ENCODE data around the gene GFRA1.

GFRA1 gene

GRCh38 chr10:116269619-116270018, 3.4 kb downstream of the GFRA1 start:
- no peaks in the 10 kb centered on the region for H3K79me2 ChIP-seq
- H2AFZ ChIP-seq, result no peak overlapping the region
- H3K4me3 ChIP-seq (ENCODE audit: low read depth, low read length), result no peak overlapping the region
- no peak overlapping the region for H3K4me2 ChIP-seq (ENCODE audit: low read length)
- no peaks in the 10 kb centered on the region for H3K36me3 ChIP-seq (ENCODE audit: control insufficient read depth, insufficient read depth, low read length)
- no peak overlapping the region for H3K27ac ChIP-seq
- peaks cover 2% of the 10 kb centered on the region for H3K4me1 ChIP-seq
- no peaks in the 10 kb centered on the region for H3K9me3 ChIP-seq (ENCODE audit: control insufficient read depth, low read length)
- no peak for TF ChIP-seq CTCF (IDR thresholded peaks at IDR 0.05)
- no peak overlapping the region for H3K9ac ChIP-seq
- no peaks in the 10 kb centered on the region for H3K27me3 ChIP-seq (ENCODE audit: control insufficient read depth, insufficient read depth, low read length)

- H3K36me3 ChIP-seq (ENCODE audit: control insufficient read depth, insufficient read depth, low read length), result no peaks in the 10 kb centered on the region
- no peak overlapping the region for H3K4me2 ChIP-seq (ENCODE audit: low read length)
- no peak overlapping the region for H2AFZ ChIP-seq
- H3K27ac ChIP-seq, result no peak overlapping the region
- TF ChIP-seq CTCF (IDR thresholded peaks at IDR 0.05), result no peak
- no peak overlapping the region for H3K9ac ChIP-seq
- no peaks in the 10 kb centered on the region for H3K27me3 ChIP-seq (ENCODE audit: control insufficient read depth, insufficient read depth, low read length)
- H3K4me1 ChIP-seq, result no peaks in the 10 kb centered on the region
- no peaks in the 10 kb centered on the region for H3K9me3 ChIP-seq (ENCODE audit: control insufficient read depth, low read length)
- no peak overlapping the region for H3K4me3 ChIP-seq (ENCODE audit: low read depth, low read length)
- no peaks in the 10 kb centered on the region for H3K79me2 ChIP-seq
Measured at GRCh38 chr10:116268976-116269375, 4.0 kb downstream of the GFRA1 start.

DNA sequence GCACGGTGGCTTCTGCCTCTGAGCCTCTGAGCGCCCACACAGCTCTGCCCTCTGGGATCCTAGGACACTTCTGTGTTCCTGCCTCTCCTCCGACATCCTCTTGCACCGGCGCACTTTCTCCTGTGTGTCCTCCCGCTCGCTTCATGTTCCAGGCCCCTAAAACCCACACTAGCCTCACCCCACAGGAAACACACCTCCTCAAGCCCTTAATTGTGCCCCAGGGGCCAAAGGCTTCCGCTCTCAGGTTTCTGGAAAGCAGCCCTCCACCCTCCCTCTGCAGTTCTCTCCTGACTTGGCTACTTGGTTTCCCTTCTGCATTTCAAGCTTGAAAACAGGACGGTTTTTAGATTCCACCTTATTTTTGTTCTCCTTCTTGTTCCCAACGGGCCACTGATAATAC, 7.3 kb downstream of the GFRA1 start:
- Histone ChIP-seq H3K4me1 (no peaks in the 10 kb centered on the region), H3K4me3 (ENCODE audit: low read depth, low read length) (no peak overlapping the region), H3K27ac (no peak overlapping the region), H3K9me3 (ENCODE audit: control insufficient read depth, low read length) (no peaks in the 10 kb centered on the region), H3K79me2 (no peaks in the 10 kb centered on the region), H3K9ac (no peak overlapping the region), H3K36me3 (ENCODE audit: control insufficient read depth, insufficient read depth, low read length) (no peaks in the 10 kb centered on the region), H2AFZ (no peak overlapping the region), H3K4me2 (ENCODE audit: low read length) (no peak overlapping the region), H3K27me3 (ENCODE audit: control insufficient read depth, insufficient read depth, low read length) (no peaks in the 10 kb centered on the region)
- no peak for TF ChIP-seq CTCF (IDR thresholded peaks at IDR 0.05)

DNA sequence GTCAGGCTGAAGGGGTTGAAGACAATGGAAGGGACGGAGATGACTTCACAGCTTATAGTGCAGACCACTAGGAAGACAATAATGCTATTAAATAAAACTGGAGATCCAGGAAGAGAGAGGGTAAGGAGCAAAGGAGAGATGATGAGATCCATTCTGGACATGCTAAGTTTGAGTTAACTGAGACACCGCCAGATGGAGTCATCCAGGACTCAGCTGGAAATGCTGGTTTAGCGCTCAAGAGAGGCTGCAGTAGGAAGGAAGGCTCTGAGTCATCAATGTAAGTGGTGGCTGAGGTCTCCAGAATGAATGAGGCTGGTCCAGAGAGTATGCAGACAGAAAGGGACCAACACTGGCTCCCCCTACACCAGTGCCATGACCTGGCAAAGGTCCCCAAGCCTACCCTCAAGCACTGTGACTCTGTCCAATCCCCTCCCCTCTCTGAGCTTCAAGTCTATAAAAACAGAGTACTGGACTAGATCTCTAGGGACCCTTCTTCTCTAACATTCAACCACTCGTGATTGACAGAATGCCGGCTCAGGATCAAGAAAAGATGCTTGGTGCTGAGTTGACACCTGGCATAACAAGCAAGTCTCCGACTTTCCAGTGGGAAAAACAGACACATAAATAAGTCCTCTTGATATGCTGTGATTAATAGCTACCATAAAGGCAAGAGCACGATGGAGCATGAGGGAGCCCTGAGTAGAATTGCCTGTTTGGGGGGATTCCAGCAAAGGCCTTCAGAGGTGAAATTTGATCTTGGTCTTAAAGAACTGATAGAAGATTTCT, 8.9 kb downstream of the GFRA1 start:
- H3K27ac ChIP-seq, result no peak overlapping the region
- no peak for TF ChIP-seq CTCF (IDR thresholded peaks at IDR 0.05)
- no peak overlapping the region for H3K4me3 ChIP-seq (ENCODE audit: low read depth, low read length)
- H3K4me2 ChIP-seq (ENCODE audit: low read length), result no peak overlapping the region
- no peaks in the 10 kb centered on the region for H3K4me1 ChIP-seq
- no peak overlapping the region for H3K9ac ChIP-seq
- H3K27me3 ChIP-seq (ENCODE audit: control insufficient read depth, insufficient read depth, low read length), result no peaks in the 10 kb centered on the region
- no peaks in the 10 kb centered on the region for H3K36me3 ChIP-seq (ENCODE audit: control insufficient read depth, insufficient read depth, low read length)
- no peaks in the 10 kb centered on the region for H3K79me2 ChIP-seq
- no peak overlapping the region for H2AFZ ChIP-seq
- H3K9me3 ChIP-seq (ENCODE audit: control insufficient read depth, low read length), result no peaks in the 10 kb centered on the region

DNA sequence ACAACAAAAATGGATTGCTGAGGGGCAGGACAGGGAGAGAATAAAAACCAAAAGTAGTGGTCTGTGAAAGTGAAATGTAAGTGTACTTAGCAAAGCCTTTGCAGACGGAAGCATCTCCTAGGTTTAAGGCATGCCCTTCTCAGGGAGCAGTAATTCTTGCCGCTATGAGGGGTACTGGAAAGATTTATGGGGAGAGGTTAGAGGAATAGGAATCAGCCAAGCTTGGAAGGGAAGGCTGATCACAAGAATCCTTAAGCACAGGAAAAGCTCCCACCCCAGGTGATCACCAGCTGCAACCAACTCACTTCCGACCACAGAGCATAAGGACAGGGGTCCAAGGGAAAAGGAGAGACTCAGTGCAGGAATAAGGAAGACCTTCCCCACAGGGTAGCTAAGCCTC, 10.3 kb downstream of the GFRA1 start:
- H3K27me3 ChIP-seq (ENCODE audit: control insufficient read depth, insufficient read depth, low read length), result no peaks in the 10 kb centered on the region
- H3K79me2 ChIP-seq, result no peaks in the 10 kb centered on the region
- H3K4me2 ChIP-seq (ENCODE audit: low read length), result no peak overlapping the region
- no peak overlapping the region for H3K27ac ChIP-seq
- H3K36me3 ChIP-seq (ENCODE audit: control insufficient read depth, insufficient read depth, low read length), result no peaks in the 10 kb centered on the region
- H3K4me1 ChIP-seq, result no peaks in the 10 kb centered on the region
- H2AFZ ChIP-seq, result no peak overlapping the region
- H3K9ac ChIP-seq, result no peak overlapping the region
- TF ChIP-seq CTCF (IDR thresholded peaks at IDR 0.05), result no peak
- no peaks in the 10 kb centered on the region for H3K9me3 ChIP-seq (ENCODE audit: control insufficient read depth, low read length)
- H3K4me3 ChIP-seq (ENCODE audit: low read depth, low read length), result no peak overlapping the region
